HepG2 (cell line): ENCODE results near the gene CACNA1C. TPM values are rescaled to one million over a fixed set of nuclear protein-coding genes. Genes with fewer than 3 reads are reported as not detected.

Source experiments
- GZF1 ChIP-seq: sonication (generic); formaldehyde crosslinking; IDR thresholded peaks from 2 replicates; pipeline ENCODE4 v1.5.1; 2020; ENCODE audit warnings: mild to moderate bottlenecking, missing genetic modification reagents
- HDAC1 ChIP-seq: sonication (generic); formaldehyde crosslinking; IDR thresholded peaks from 2 replicates; pipeline ENCODE4 v1.5.1; 2020; ENCODE audit warnings: mild to moderate bottlenecking, missing genetic modification reagents
- JARID2 ChIP-seq: sonication (generic); formaldehyde crosslinking; IDR thresholded peaks from 2 replicates; pipeline ENCODE4 v1.8.1; 2023; ENCODE audit warnings: missing genetic modification reagents, inconsistent platforms; ENCODE audit not compliant: insufficient replicate concordance
- KMT2B ChIP-seq: IDR thresholded peaks from 2 replicates; pipeline ENCODE4 v1.6.1; 2016; ENCODE audit warnings: missing genetic modification reagents, missing compliant biosample characterization
- MEF2D ChIP-seq: sonication (generic); formaldehyde crosslinking; IDR thresholded peaks from 2 replicates; pipeline ENCODE4 v1.5.1; 2020; ENCODE audit warnings: mild to moderate bottlenecking, missing genetic modification reagents
- PAXIP1 ChIP-seq: sonication (generic); formaldehyde crosslinking; conservative IDR thresholded peaks from 2 replicates; pipeline ENCODE4 v1.4.0; 2020; ENCODE audit warnings: mild to moderate bottlenecking, missing genetic modification reagents, moderate library complexity
- TBP ChIP-seq: sonication (generic); formaldehyde crosslinking; IDR thresholded peaks from 2 replicates; pipeline ENCODE4 v1.5.0; 2020; ENCODE audit warnings: missing genetic modification reagents
- ZFAT ChIP-seq: sonication (generic); formaldehyde crosslinking; conservative IDR thresholded peaks from 2 replicates; pipeline ENCODE4 v1.8.1; 2023; ENCODE audit warnings: missing genetic modification reagents, inconsistent platforms
- ZNF574 ChIP-seq: sonication (generic); formaldehyde crosslinking; IDR thresholded peaks from 2 replicates; pipeline ENCODE4 v1.4.0; 2020; ENCODE audit warnings: missing genetic modification reagents
- ZNF629 ChIP-seq: sonication (generic); formaldehyde crosslinking; conservative IDR thresholded peaks from 2 replicates; pipeline ENCODE4 v1.5.0; 2020; ENCODE audit warnings: missing genetic modification reagents
- polyA plus RNA-seq, 8 experiments: library from polyadenylated mRNA; depleted of rRNA in 3 of 8; stranded (reverse) in 7 of 8; unstranded in 1 of 8; fragments of >200 nt; fragmentation: Illumina TruSeq in 4 of 8; extraction: Trizol in 4 of 8; gene quantifications; 2 replicates each; pipeline versions ENCODE4 v1.2.1 to v1.2.3, GENCODE V29; 2011 to 2016; ENCODE audit warnings: low read depth in 4 of 8, missing spikeins in 1 of 8, mixed read lengths in 1 of 8; ENCODE audit not compliant: insufficient read depth in 1 of 8
- total RNA-seq, 5 experiments: library from RNA; depleted of rRNA; stranded (reverse); fragments of >200 nt; fragmentation: Illumina TruSeq; extraction: Trizol; gene quantifications; 2 replicates each; pipeline ENCODE4 v1.2.3, GENCODE V29; 2016; ENCODE audit warnings: low read depth in 1 of 5

CACNA1C gene
- total and polyA plus RNA-seq, 2 of the 13 experiments (the other 11 are each of a cell fraction or from before 2014, with no cell fraction given): not detected

GRCh38 chr12:2266666-2267620 is 214.2 kb downstream of the CACNA1C start (continued):
- TF ChIP-seq TBP (CRISPR knock-in tag) (no peak), ZNF629 (CRISPR knock-in tag) (peak; percentile 81), HDAC1 (CRISPR knock-in tag) (no peak), PAXIP1 (CRISPR knock-in tag) (0 out of 2 replicates have a peak, but pooled peaks have one; percentile 22), GZF1 (CRISPR knock-in tag) (no peak), ZFAT (CRISPR knock-in tag) (no peak), JARID2 (CRISPR knock-in tag) (no peak), MEF2D (CRISPR knock-in tag) (no peak), ZNF574 (CRISPR knock-in tag) (no peak), KMT2B (CRISPR knock-in tag) (no peak)
